ENCODE data around the gene NLGN1. TPM values are rescaled to one million over a fixed set of nuclear protein-coding genes. Genes with fewer than 3 reads are reported as not detected.

The NLGN1 gene
- total RNA-seq, 1 experiment from 2014 or later: 5.2 TPM

DNA sequence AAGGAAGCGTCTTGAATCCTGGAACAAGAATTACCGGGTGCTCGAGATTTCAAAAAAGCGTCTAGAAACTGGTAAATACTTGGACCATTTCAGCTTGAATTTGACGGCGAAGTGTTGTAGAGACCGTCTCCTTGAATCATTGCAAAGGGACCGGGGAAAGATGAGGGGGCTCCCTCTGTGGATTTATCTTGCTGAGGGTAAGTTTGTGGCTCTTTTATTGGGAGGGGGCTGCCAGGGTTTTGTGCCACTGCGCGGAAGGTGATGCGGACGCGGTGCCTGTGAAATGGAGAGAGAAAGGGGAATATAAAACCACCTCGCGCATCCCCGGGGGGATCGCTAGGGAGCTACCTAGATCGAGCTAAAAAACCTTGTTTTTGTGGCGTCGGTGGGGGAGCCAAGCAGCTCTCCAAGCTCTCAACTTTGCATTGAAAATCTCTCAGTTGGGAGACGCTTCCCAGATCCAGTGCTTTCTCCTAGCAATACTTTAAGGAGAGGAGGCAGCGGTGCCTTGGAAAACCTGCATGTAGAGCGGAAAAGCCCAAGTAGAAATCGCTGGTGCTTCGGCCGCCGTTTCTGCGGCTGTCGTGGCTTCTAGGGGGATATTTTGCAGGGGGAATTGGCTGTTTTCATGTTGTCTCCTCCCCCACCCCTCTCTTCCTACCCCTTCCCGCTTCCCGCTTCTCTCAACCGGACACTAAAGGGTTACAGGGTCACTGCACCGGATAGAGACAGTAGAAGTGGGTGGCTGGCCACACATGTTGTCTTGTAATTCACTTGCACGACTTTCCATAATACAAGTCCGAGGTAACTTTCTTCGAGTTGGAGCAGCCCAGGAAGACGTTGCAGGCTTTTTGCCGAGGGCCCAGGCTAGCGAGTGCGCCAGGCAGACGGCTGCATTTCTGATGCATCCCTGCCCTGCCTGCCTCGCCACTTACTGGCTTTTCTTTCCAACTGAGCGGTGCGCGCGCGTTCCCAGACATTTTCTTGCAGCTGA, 187.6 kb downstream of the NLGN1 start:
- peak; percentile 71 for DNase-seq
- no peaks in the 10 kb centered on the region for H3K79me1 ChIP-seq (ENCODE audit: insufficient read depth, low read depth, low read length, poor library complexity, severe bottlenecking)
- Mint-ChIP-seq H3K27me3 (ENCODE audit: low read depth) (peaks cover 4% of the 10 kb centered on the region), H3K27ac (peak overlapping the region; percentile 58 to 96 (median 91)), H3K9me3 (no peaks in the 10 kb centered on the region), H3K4me3 (peak overlapping the region; percentile 84 to 94), H3K4me1 (peaks cover 30 to 35% of the 10 kb centered on the region in 2 experiments), H3K36me3 (ENCODE audit: insufficient read depth in 1 of 3, low read depth in 3 of 3) (no peaks in the 10 kb centered on the region; a peak in 1 of 7 replicates)
- H3T11ph ChIP-seq (ENCODE audit: low read length): no peak overlapping the region
- H3K9me3 ChIP-seq (ENCODE audit: control insufficient read depth, low read depth, low read length): no peaks in the 10 kb centered on the region
- H4K8ac ChIP-seq (replicated peaks; ENCODE audit: insufficient read length, low read depth, low read length): no peak overlapping the region
- no peaks in the 10 kb centered on the region for H4K20me1 ChIP-seq (ENCODE audit: control insufficient read depth, insufficient read depth, insufficient read length)
- H2BK120ac ChIP-seq (ENCODE audit: low read depth, low read length, poor library complexity, severe bottlenecking): no peak overlapping the region
- TF ChIP-seq, protein P1, sequence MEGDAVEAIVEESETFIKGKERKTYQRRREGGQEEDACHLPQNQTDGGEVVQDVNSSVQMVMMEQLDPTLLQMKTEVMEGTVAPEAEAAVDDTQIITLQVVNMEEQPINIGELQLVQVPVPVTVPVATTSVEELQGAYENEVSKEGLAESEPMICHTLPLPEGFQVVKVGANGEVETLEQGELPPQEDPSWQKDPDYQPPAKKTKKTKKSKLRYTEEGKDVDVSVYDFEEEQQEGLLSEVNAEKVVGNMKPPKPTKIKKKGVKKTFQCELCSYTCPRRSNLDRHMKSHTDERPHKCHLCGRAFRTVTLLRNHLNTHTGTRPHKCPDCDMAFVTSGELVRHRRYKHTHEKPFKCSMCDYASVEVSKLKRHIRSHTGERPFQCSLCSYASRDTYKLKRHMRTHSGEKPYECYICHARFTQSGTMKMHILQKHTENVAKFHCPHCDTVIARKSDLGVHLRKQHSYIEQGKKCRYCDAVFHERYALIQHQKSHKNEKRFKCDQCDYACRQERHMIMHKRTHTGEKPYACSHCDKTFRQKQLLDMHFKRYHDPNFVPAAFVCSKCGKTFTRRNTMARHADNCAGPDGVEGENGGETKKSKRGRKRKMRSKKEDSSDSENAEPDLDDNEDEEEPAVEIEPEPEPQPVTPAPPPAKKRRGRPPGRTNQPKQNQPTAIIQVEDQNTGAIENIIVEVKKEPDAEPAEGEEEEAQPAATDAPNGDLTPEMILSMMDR (conservative IDR thresholded peaks at IDR 0.05): no peak; the same call in 2 of the 3 replicates
- H3K23ac ChIP-seq (ENCODE audit: insufficient read length, low read depth, low read length): no peak overlapping the region
- H2BK5ac ChIP-seq (ENCODE audit: insufficient read length, low read length): no peak overlapping the region
- H3K4ac ChIP-seq (ENCODE audit: low read depth, low read length): no peak overlapping the region
- peak overlapping the region; percentile 50 for H2BK20ac ChIP-seq (ENCODE audit: low read depth, low read length, poor library complexity, severe bottlenecking)
- H3K4me2 ChIP-seq (ENCODE audit: insufficient read depth, insufficient read length, low read length): peak overlapping the region; percentile 79
- H3K56ac ChIP-seq (ENCODE audit: insufficient read length, low read depth, low read length): no peak overlapping the region
- peak overlapping the region; percentile 29 for H3K27ac ChIP-seq (ENCODE audit: insufficient read length, low read depth, low read length)
- H2AK5ac ChIP-seq (ENCODE audit: insufficient read length, low read length): no peak overlapping the region
- H2AFZ ChIP-seq (ENCODE audit: low read length): peak overlapping the region; percentile 2
- no CpG with 5 or more reads among the region's 47 CpGs for WGBS (ENCODE audit: extremely low coverage, insufficient read length, low lambda C conversion rate)
- peak overlapping the region; percentile 72 for H3K9ac ChIP-seq (ENCODE audit: extremely low read depth, insufficient read length, low read length)
- H3K27me3 ChIP-seq (ENCODE audit: insufficient read depth, low read length): no peaks in the 10 kb centered on the region
- H2BK15ac ChIP-seq (ENCODE audit: low read depth, low read length): no peak overlapping the region
- H4K91ac ChIP-seq (ENCODE audit: insufficient read length, low read depth, low read length): no peak overlapping the region
- H3K4me1 ChIP-seq (ENCODE audit: insufficient read depth, low read length): no peaks in the 10 kb centered on the region; the same call in 1 of the 2 replicates
- peaks cover 7% of the 10 kb centered on the region for H3K23me2 ChIP-seq (ENCODE audit: insufficient read length, low read depth, low read length, poor library complexity, severe bottlenecking)
- peak overlapping the region; percentile 56 for H3K18ac ChIP-seq (ENCODE audit: insufficient read length, low read depth, low read length)
- H2BK12ac ChIP-seq (ENCODE audit: insufficient read length, low read depth, low read length): no peak overlapping the region
- H4K5ac ChIP-seq (ENCODE audit: insufficient read length, low read depth, low read length): no peak overlapping the region
- no peaks in the 10 kb centered on the region for H3K79me2 ChIP-seq (ENCODE audit: insufficient read depth, low read length)
- peak overlapping the region; percentile 91 for H3K14ac ChIP-seq (ENCODE audit: insufficient read depth, low read length)

All from H9 (cell line).